NOMO-1 (cell line): ENCODE results near the gene CALR.
"Not testable (repeated sequence)": the region's sequence is repeated elsewhere in the genome, so short reads cannot be mapped to it uniquely, and the experiment has no call there.

Experiments used
- DNase-seq, 2 experiments: peaks; one replicate each; lab custom pipeline; 2025; ENCODE audit not compliant: unreplicated experiment in 2 of 2; lab: John Stamatoyannopoulos, UW

The CALR gene

DNA sequence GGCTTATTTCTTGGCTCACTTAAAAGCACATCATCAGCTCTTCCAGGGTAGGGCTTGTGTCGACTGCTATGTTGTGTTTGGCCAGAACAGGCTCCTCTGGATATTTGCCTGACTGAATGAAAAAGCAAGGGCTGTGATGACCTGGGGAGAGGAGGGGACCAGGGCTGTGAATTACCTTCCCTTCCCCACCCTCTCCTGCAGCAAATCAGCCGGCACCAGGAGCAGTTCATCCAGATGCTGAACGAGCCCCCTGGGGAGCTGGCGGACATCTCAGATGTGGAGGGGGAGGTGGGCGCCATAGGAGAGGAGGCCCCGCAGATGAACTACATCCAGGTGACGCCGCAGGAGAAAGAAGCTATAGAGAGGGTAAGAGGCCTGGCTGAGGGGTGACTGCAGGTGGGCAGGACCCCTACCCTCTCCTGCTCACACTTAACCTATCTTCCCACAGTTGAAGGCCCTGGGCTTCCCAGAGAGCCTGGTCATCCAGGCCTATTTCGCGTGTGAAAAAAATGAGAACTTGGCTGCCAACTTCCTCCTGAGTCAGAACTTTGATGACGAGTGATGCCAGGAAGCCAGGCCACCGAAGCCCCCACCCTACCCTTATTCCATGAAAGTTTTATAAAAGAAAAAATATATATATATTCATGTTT lies 14.2 kb downstream of the CALR start:
- DNase-seq, result no peak

DNA sequence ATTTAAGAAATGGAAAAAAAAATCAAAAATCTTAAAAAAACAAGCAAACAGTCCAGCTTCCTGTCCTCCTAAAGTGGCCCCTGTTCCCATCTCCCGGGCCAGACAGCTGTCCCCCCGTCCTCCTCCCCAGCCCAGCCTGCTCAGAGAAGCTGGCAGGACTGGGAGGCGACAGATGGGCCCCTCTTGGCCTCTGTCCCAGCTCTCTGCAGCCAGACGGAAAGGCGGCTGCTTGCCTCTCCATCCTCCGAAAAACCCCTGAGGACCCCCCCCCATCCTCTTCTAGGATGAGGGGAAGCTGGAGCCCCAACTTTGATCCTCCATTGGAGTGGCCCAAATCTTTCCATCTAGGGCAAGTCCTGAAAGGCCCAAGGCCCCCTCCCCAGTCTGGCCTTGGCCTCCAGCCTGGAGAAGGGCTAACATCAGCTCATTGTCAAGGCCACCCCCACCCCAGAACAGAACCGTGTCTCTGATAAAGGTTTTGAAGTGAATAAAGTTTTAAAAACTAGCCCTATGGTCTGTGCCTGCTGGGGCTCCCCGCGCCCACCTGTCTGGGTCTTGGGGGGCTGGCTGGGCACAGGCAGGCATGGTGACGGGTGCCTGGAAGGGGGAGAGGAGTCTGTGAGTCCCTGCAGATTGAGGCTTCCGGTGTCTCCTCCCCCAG lies 14.9 kb downstream of the CALR start:
- no peak for DNase-seq

DNA sequence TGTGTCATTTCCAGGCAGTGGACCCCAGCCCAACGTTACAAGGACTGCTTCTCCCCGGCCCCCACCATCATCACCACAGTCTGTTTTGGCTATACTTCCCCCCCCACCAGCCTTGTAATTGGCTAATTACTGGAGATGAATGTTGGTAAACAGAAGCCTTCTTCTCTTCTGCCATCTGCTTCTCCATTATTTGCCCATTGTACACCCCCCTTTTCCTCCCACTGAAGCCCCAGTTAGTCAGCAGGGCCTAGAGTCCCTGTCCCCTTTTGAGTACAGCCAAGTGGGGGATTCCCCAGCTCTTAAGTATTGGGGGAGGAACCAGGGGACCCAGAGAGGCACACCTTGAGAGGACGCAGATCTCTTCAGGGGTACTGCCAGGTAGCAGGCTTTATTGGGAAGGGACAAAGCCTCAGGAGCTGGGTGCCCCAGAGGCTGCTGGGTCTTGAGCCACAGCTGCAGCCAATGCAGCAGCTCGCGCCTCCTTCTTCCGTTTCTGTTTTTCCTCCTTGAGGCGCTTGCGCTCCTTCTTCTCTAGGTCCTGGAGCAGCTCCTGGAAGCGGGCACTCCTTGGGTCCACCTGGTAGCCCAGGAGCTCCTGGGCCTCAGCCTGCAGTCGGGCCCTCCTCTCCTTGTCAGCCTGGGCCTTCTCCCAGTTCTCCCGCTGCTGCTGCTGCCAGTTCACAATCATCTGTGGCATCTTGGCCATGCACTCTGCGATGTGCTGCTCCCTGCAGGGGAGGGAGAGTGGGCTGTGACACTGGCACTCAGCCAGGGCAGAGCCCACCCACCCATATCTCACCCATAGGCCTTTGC lies 15.6 kb downstream of the CALR start:
- no peak for DNase-seq

DNA sequence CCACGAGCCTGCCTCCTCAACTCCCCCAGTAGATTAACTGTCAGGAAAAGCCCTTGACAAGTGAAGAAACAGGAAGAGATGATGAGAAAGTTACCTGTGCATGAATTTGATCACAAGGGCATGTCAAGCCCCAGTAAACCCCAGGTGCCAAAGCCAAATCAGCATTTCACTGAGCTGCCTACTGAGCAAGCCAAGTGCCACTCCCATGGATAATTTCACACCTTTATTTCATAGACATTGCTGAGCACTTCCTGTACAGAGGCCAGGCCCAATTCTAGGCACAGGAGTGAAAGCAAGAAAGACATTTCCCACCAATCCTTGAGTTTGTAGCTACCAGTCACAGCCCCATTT lies 16.2 kb downstream of the CALR start:
- no peak for DNase-seq

DNA sequence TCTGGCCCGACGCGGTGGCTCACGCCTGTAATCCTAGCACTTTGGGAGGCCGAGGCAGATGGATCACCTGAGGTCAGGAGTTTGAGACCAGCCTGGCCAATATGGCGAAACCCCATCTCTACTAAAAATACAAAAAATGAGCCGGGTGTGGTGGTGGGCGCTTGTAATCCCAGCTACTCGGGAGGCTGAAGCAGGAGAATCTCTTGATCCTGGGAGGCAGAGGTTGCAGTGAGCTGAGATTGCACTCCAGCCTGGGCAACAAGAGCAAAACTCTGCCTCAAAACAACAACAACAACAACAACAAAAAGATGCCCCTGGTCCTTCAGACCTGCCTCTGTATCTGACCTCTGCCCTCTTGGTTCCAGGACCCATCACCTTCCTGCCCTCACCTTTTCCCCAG lies 17.2 kb downstream of the CALR start:
- DNase-seq, result not testable (repeated sequence)

DNA sequence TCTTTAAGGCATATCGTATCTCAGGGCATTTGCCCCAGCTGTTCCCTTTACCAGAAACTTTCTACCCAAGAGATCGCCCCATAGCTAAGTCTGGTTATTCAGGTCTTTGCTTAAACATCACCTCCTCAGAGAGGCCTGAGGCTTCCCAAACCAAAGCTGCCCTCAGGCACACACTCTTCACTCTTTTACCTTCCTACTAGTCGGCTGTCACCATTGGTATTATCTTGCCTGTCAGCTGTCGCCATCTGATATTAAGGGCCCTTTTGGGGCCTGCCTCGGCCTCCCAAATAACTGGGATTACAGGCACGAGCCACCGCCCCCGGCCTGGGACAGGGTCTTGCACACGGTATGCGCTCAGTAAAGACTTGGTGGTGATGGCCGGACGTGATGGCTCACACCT lies 17.6 kb downstream of the CALR start:
- no peak for DNase-seq

DNA sequence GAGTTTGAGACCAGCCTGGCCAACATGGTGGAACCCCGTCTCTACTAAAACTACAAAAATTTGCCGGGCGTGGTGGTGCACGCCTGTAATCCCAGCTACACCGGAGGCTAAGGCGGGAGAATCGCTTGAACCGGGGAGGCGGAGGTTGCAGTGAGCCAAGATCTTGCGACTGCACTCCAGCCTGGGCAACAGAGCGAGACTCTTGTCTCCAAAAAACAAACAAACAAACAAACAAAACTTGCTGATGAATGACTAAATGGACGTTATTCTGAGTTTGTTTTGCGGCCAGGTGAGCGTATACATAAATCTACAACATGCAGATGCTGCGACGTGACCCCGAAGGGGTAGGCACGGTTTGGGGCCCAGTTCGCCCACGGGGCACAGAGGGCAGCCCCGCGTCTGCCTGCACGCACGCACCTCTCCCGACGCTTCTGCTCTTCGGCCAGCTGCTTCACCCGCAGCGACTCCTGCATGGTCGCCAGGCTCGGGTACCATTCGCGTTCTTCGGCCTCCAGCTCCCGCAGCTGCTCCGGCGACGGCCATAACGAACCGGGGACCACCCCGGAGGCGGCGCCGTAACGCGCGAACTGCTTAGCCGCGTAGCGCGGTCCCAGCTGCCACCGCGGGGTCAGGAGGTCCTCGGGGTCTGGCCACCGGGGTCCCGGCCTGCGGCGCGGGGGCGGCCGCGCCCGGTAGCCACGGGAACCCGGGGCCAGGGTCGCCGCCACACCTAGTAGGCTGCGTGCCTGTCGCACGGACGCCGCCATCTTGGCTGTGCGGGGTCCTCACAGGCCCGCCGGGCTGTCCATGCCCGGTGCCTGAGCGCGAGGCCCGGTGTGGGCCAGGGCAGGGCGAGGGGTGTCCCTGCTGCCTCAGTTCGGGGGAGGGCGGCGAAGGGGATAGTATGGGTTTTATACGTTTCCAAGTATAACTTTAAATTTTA lies 18.3 kb downstream of the CALR start, which contains the start of gene GADD45GIP1:
TSS of gene GADD45GIP1 (minus strand) at position 778 of the 943 bp plus-strand sequence. CDS start at position 767, 11 bp downstream.
- peak; percentile 61 to 77 for DNase-seq

DNA sequence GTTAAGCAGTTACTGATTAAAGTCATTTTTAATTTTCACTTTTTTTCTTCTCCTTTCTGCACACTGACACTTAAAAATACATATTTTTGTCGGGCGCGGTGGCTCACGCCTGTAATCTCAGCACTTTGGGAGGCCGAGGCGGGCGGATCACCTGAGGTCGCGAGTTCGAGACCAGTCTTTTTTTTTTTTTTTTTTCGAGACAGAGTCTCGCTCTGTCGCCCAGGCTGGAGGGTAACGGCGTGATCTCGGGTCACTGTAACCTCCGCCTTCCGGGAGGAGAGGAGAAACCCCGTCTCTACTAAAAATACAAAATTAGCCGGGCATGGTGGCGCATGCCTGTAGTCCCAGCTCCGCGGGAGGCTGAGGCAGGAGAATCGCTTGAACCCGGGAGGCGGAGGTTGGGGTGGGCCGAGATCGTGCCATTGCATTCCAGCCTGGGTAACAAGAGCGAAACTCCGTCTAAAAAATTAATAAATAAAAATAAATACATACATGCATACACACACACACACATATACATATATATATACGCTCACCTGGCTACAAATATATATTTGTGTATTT lies 19.1 kb downstream of the CALR start:
- not testable (repeated sequence) for DNase-seq

DNA sequence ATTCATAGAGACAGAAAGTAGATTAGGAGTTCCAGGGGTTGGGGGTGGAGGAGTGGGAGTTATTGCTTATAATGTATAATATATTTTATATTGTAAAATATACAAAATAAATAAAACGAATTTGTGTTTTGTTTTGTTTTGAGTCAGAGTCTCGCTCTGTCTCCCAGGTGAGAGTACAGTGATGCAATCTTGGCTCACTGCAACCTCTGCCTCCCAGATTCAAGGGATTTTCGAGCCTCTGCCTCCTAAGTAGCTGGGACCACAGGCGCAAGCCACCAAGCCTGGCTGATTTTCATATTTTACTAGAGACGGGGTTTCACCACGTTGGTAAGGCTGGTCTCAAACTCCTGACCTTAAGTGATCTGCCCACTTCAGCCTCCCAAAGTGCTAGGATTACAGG lies 21.1 kb downstream of the CALR start:
- no peak for DNase-seq

DNA sequence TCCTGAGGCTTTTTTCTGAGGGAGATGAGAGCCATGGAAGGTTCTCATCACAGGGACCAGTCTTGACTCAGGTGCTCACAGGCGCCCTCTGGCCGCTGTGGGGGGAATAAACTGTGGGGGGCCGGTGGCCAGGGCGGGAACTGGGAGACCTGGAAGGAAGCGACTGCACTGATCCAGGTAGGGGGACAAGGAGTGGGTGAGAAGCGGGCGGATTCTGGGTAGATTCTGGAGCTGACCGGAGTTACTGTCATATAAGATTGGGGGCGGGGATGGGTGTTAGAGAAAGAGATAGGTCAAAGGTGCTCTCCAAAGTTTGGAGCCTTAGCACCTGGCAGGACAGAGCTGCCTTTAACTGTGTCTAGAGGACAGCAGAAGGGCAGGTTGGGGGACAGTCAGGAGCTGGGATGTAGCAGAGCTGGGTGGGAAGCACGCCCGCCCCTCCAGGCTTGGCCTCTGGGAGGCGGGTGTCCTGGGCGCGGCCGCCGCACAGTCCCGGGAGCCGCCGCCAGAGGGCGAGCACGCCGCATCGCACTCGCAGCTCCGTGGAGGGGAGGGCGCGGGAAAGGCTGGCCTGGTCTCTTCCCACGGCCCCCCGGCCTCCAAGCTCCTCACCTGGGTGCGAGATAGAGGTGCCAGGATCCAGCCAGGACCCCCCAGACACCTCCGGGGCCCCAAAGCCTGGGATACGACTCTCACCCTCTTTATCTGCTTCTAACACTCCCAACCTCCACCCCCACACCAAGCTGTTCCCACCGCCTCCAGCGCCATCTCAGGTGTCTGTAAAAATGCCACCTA lies 26.8 kb downstream of the CALR start:
- DNase-seq, result peak; percentile 55 to 73

DNA sequence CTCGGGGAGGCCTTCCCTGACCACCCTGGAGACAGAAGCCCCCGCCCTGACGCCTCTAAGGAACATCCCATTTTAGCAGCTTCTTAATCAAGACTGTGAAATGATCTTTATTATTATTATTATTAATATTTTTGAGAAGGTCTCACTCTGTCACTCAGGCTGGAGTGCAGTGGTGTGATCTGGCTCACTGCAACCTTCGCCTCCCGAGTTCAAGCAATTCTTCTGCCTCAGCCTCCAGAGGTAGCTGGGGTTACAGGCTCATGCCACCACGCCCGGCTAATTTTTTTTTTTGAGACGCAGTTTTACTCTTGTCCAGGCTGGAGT lies 27.4 kb downstream of the CALR start:
- DNase-seq, result no peak

DNA sequence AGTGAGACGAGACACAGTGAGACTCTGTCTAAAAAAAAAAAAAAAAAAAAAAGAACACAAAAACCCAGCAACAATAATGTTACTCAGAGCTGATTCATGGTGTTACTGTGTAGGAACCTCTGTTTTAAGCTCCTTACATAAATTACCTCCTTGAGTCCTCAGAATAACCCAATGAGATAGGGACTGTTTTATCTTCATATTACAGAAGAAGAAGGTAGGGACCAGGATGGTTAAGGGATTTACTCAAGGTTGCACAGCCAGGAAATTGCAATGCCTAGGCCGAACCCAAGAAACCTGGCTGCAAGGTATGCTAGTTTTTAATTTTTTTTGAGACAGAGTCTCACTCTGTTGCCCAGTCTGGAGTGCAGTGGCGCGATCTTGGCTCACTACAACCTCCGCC lies 29.5 kb downstream of the CALR start:
- DNase-seq, result no peak

DNA sequence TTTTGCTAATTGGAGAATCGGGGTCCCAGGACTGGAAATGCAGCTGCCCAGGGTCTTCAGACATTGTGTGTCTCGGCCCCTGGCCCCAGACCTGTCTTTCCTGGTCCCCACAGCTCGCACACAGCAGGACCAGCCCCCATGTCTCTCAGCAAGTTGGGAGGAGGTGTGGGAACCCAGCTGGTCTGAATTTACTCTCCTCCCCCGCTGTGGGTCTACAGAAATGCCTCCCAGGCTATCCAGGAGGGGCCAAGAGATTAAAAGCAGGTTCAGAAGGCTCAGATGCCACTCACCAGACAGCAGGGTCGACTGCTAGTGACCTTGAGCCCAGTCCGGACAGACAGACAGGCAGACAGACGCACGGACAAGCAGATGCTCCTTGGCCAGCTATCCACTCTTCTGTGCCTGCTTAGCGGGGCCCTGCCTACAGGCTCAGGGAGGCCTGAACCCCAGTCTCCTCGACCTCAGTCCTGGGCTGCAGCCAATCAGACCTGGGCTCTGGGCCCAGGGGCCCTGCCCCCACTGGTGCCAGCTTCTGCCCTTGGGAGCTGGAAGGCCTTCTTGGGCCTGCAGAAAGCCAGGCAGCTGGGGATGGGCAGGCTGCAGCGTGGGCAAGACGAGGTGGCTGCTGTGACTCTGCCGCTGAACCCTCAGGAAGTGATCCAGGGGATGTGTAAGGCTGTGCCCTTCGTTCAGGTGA lies 31.0 kb downstream of the CALR start, which contains the start of gene DAND5:
TSS of gene DAND5 (plus strand) at position 285 of the 697 bp plus-strand sequence. CDS start at position 370, 85 bp downstream.
- DNase-seq, result no peak

DNA sequence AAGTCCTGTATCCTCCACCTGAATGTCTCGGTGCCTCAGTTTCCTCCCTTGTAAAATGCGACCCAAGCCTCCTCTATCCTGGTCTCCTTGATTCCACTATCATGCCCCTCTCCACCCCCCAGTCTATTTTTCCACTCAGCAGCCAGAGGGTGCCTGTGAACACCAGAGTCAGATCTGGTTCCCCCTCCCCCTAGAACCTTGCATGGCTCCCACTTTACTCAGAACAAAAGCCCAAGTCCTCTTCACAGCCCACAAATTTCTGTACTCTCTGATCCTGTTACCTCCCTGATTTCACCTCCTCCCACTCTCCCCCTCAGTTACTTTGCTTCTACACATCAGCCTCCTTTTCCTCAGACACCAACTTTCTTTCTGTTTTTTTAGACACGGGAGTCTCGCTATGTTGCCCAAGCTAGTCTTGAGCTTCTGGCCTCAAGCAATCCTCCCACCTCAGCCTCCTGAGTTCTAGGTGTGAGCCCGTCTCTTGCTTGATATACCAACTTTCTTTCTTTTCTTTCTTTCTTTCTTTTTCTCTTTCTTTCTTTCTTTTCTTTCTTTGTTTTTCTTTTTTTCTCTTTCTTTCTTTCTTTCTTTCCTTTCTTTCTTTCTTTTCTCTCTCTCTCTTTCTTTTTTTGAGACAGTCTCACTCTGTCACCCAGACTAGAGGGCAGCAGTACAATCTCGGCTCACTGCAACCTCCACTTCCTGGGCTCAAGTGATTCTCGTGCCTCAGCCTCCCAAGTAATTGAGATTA lies 31.8 kb downstream of the CALR start:
- no peak for DNase-seq

DNA sequence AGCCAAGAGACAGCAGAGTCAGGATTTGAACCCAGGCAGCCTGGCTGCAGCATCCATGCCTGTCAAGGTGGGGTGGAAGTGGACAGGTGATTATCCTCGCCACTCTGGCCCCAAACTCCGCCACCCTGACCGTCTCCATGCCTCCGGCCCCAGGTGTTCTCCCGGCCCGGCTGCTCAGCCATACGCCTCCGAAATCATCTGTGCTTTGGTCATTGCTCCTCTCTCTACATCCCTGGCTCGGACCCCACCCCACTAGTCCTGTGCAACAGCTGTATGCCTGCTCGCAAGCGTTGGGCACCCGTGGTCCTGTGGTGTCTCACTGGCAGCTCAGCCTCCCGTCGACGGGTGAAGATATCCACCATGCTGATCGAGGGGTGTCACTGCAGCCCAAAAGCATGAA lies 34.8 kb downstream of the CALR start:
- no peak for DNase-seq

DNA sequence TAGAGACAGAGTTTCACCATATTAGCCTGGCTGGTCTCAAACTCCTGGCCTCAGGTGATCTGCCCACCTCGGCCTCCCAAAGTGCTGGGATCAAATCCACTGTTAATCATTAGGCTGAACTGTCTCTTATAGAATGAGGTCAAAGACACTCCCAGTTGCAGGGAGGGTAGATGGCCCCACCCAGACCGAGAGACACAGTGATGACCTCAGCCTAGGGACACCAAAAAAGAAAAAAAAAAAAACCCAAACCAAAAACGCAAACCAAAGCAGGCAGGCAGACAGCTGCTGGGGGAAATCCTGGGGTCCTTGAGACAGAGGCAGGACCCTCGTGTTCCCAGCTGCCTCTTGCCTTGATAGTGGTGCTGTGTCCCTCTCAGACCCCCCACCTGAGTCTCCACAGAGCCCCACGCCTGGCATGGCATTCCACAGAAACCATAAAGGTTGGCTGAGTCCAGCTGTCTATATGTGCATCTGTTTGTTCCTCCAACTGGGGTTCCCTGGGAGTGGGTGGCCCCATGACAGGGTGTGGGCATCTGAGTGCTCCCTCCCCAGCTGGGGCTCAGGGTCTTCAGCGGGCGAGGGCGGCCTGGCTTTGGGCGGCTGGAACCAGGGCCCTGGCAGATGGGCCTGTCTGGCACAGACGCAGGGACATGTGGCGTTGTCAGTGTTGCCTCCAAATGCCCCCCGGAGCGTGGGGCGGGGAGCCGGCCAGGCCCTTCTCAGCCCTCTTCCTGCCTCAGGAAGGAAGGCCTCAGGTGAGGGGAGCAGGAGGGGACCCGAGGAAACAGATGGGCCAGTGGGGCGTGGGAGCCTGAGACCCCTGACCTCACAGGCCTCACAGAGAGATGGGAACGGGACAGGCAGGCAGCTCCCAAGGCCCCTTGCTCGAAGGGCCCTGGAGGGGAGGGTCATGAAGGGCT lies 36.2 kb downstream of the CALR start:
- no peak for DNase-seq

DNA sequence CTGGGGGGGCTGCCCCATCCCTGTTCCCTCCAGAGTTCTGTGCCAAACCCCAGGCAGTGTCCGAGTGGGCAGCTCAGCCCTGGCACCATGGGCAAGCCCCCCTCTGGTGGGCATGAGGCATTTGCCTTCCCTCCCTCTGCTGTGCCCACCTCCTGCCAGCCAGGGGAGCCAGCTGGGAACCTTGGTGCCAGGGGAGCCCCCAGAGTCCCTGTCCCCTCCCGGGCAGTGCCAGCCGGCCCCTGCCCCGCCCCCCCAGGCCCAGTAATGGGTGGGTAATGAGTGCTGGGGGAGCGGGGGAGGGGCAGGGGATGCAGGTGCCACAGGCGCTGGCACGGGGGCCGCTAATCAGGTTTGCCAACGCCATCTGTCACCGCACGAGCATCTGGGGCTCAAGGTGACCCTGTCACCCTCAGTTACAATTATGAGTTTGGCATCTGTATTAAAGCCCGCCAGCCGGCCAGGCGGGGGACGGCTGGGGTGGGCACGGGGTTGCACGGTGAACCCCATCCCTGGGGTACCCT lies 36.9 kb downstream of the CALR start:
- no peak for DNase-seq
